ENCODE measurements around the gene C5.
A peak's percentile ranks its signal among the peaks of the same experiment; 100 is the strongest.

Gene C5

GRCh38 chr9:120935383-120935857, 114.7 kb downstream of the C5 start:
- H2AFZ ChIP-seq (ENCODE audit: low read length, unreplicated experiment) = peak overlapping the region; percentile 16
- no peaks in the 10 kb centered on the region for H3K36me3 ChIP-seq (ENCODE audit: insufficient read depth, low read length)
- H3K4me1 ChIP-seq (ENCODE audit: control insufficient read depth, insufficient read depth, low read length, unreplicated experiment) = peaks cover 58% of the 10 kb centered on the region
- H3K27me3 ChIP-seq (ENCODE audit: insufficient read depth, low read length) = no peaks in the 10 kb centered on the region
- peak overlapping the region; percentile 49 for H3K4me3 ChIP-seq (ENCODE audit: low read depth, low read length)
- H3K27ac ChIP-seq (ENCODE audit: low read depth, low read length) = peak overlapping the region; percentile 85
- H3K79me2 ChIP-seq (ENCODE audit: control insufficient read depth, insufficient read depth, low read length, unreplicated experiment) = no peaks in the 10 kb centered on the region

GRCh38 chr9:120934281-120934680, 115.8 kb downstream of the C5 start:
- H3K36me3 ChIP-seq (ENCODE audit: insufficient read depth, low read length) = no peaks in the 10 kb centered on the region
- H3K4me1 ChIP-seq (ENCODE audit: control insufficient read depth, insufficient read depth, low read length, unreplicated experiment) = peaks cover 58% of the 10 kb centered on the region
- no peaks in the 10 kb centered on the region for H3K27me3 ChIP-seq (ENCODE audit: insufficient read depth, low read length)
- H3K27ac ChIP-seq (ENCODE audit: low read depth, low read length) = peak overlapping the region; percentile 85; the same call in 1 of the 2 replicates
- H3K4me3 ChIP-seq (ENCODE audit: low read depth, low read length) = no peak overlapping the region
- no peaks in the 10 kb centered on the region for H3K79me2 ChIP-seq (ENCODE audit: control insufficient read depth, insufficient read depth, low read length, unreplicated experiment)
- no peak overlapping the region for H2AFZ ChIP-seq (ENCODE audit: low read length, unreplicated experiment)

GRCh38 chr9:120933310-120934055, 116.6 kb downstream of the C5 start:
- no peak overlapping the region for H3K27ac ChIP-seq (ENCODE audit: low read depth, low read length)
- peaks cover 62% of the 10 kb centered on the region for H3K4me1 ChIP-seq (ENCODE audit: control insufficient read depth, insufficient read depth, low read length, unreplicated experiment)
- no peaks in the 10 kb centered on the region for H3K79me2 ChIP-seq (ENCODE audit: control insufficient read depth, insufficient read depth, low read length, unreplicated experiment)
- H2AFZ ChIP-seq (ENCODE audit: low read length, unreplicated experiment) = no peak overlapping the region
- no peaks in the 10 kb centered on the region for H3K36me3 ChIP-seq (ENCODE audit: insufficient read depth, low read length)
- H3K4me3 ChIP-seq (ENCODE audit: low read depth, low read length) = no peak overlapping the region
- no peaks in the 10 kb centered on the region for H3K27me3 ChIP-seq (ENCODE audit: insufficient read depth, low read length)

- Histone ChIP-seq H2AFZ (ENCODE audit: low read length, unreplicated experiment) (no peak overlapping the region), H3K27me3 (ENCODE audit: insufficient read depth, low read length) (no peaks in the 10 kb centered on the region), H3K79me2 (ENCODE audit: control insufficient read depth, insufficient read depth, low read length, unreplicated experiment) (no peaks in the 10 kb centered on the region), H3K4me3 (ENCODE audit: low read depth, low read length) (no peak overlapping the region), H3K27ac (ENCODE audit: low read depth, low read length) (peak overlapping the region; percentile 90), H3K4me1 (ENCODE audit: control insufficient read depth, insufficient read depth, low read length, unreplicated experiment) (peaks cover 57% of the 10 kb centered on the region), H3K36me3 (ENCODE audit: insufficient read depth, low read length) (no peaks in the 10 kb centered on the region)
Measured at GRCh38 chr9:120932086-120932823, 117.8 kb downstream of the C5 start.

- H3K4me1 ChIP-seq (ENCODE audit: control insufficient read depth, insufficient read depth, low read length, unreplicated experiment) = peaks cover 55% of the 10 kb centered on the region
- peak overlapping the region; percentile 48 for H3K4me3 ChIP-seq (ENCODE audit: low read depth, low read length)
- H3K36me3 ChIP-seq (ENCODE audit: insufficient read depth, low read length) = no peaks in the 10 kb centered on the region
- no peaks in the 10 kb centered on the region for H3K79me2 ChIP-seq (ENCODE audit: control insufficient read depth, insufficient read depth, low read length, unreplicated experiment)
- H3K27me3 ChIP-seq (ENCODE audit: insufficient read depth, low read length) = no peaks in the 10 kb centered on the region
- peak overlapping the region; percentile 57 for H2AFZ ChIP-seq (ENCODE audit: low read length, unreplicated experiment)
- H3K27ac ChIP-seq (ENCODE audit: low read depth, low read length) = peak overlapping the region; percentile 90
Measured at GRCh38 chr9:120931231-120932085, 118.6 kb downstream of the C5 start.

GRCh38 chr9:120929229-120929791, 120.8 kb downstream of the C5 start:
- Histone ChIP-seq H2AFZ (ENCODE audit: low read length, unreplicated experiment) (peak overlapping the region; percentile 52), H3K27me3 (ENCODE audit: insufficient read depth, low read length) (no peaks in the 10 kb centered on the region), H3K27ac (ENCODE audit: low read depth, low read length) (no peak overlapping the region), H3K4me1 (ENCODE audit: control insufficient read depth, insufficient read depth, low read length, unreplicated experiment) (peaks cover 51% of the 10 kb centered on the region), H3K4me3 (ENCODE audit: low read depth, low read length) (peak overlapping the region; percentile 74), H3K79me2 (ENCODE audit: control insufficient read depth, insufficient read depth, low read length, unreplicated experiment) (peaks cover 2% of the 10 kb centered on the region), H3K36me3 (ENCODE audit: insufficient read depth, low read length) (no peaks in the 10 kb centered on the region)

- Histone ChIP-seq H3K4me1 (ENCODE audit: control insufficient read depth, insufficient read depth, low read length, unreplicated experiment) (peaks cover 46% of the 10 kb centered on the region), H3K36me3 (ENCODE audit: insufficient read depth, low read length) (no peaks in the 10 kb centered on the region), H3K79me2 (ENCODE audit: control insufficient read depth, insufficient read depth, low read length, unreplicated experiment) (peaks cover 2% of the 10 kb centered on the region), H2AFZ (ENCODE audit: low read length, unreplicated experiment) (peak overlapping the region; percentile 74), H3K27me3 (ENCODE audit: insufficient read depth, low read length) (no peaks in the 10 kb centered on the region), H3K4me3 (ENCODE audit: low read depth, low read length) (peak overlapping the region; percentile 74), H3K27ac (ENCODE audit: low read depth, low read length) (no peak overlapping the region)
Measured at GRCh38 chr9:120928483-120929228, 121.4 kb downstream of the C5 start.

GRCh38 chr9:120928015-120928482, 122.0 kb downstream of the C5 start:
- Histone ChIP-seq H3K4me1 (ENCODE audit: control insufficient read depth, insufficient read depth, low read length, unreplicated experiment) (peaks cover 46% of the 10 kb centered on the region), H3K36me3 (ENCODE audit: insufficient read depth, low read length) (no peaks in the 10 kb centered on the region), H3K27me3 (ENCODE audit: insufficient read depth, low read length) (no peaks in the 10 kb centered on the region), H2AFZ (ENCODE audit: low read length, unreplicated experiment) (peak overlapping the region; percentile 74), H3K4me3 (ENCODE audit: low read depth, low read length) (peak overlapping the region; percentile 74), H3K27ac (ENCODE audit: low read depth, low read length) (no peak overlapping the region), H3K79me2 (ENCODE audit: control insufficient read depth, insufficient read depth, low read length, unreplicated experiment) (peaks cover 2% of the 10 kb centered on the region)

GRCh38 chr9:120927269-120928014, 122.6 kb downstream of the C5 start:
- Histone ChIP-seq H3K27ac (ENCODE audit: low read depth, low read length) (no peak overlapping the region), H3K27me3 (ENCODE audit: insufficient read depth, low read length) (no peaks in the 10 kb centered on the region), H3K36me3 (ENCODE audit: insufficient read depth, low read length) (no peaks in the 10 kb centered on the region), H3K4me3 (ENCODE audit: low read depth, low read length) (no peak overlapping the region), H3K79me2 (ENCODE audit: control insufficient read depth, insufficient read depth, low read length, unreplicated experiment) (peaks cover 2% of the 10 kb centered on the region), H3K4me1 (ENCODE audit: control insufficient read depth, insufficient read depth, low read length, unreplicated experiment) (peaks cover 46% of the 10 kb centered on the region), H2AFZ (ENCODE audit: low read length, unreplicated experiment) (no peak overlapping the region)
